Germinal center (tissue), 1 donor: Measurements from ENCODE around the gene FMNL2.
"Not testable (repeated sequence)": the region's sequence is repeated elsewhere in the genome, so short reads cannot be mapped to it uniquely, and the experiment has no call there.

Experiments
- DNase-seq: peaks from one replicate; pipeline ENCODE4 v3.0.0; 2012; ENCODE audit warnings: mixed read lengths, low spot score

Gene FMNL2

GRCh38 chr2:152497481-152498052 lies 162.6 kb downstream of the FMNL2 start:
- DNase-seq, result no peak

- DNase-seq, result no peak
These were observed 164.4 kb downstream of the FMNL2 start for GRCh38 chr2:152499331-152499816.

- DNase-seq, result peak; percentile 30
These were observed 165.1 kb downstream of the FMNL2 start for GRCh38 chr2:152499896-152500735.

GRCh38 chr2:152500772-152501171 lies 165.8 kb downstream of the FMNL2 start:
- no peak for DNase-seq

DNA sequence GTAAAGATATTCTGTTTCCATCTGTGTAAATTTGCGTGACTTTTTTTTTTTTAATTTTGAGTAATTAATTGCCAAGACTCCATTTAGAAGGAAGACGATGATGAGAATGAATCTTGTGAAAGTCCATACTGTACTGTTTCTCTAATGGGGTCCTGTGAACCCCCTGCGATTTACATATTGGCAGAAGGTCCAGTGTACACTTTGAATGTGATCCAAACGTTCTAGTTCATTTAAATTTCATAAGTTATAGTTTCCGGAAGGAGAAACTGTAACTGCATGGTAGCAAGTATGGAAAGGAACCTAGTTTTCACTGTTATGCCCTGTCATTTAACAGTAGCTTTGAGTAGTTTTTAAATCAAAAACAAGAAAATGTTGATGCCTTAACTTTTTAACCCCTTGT lies 166.7 kb downstream of the FMNL2 start:
- DNase-seq, result no peak

DNA sequence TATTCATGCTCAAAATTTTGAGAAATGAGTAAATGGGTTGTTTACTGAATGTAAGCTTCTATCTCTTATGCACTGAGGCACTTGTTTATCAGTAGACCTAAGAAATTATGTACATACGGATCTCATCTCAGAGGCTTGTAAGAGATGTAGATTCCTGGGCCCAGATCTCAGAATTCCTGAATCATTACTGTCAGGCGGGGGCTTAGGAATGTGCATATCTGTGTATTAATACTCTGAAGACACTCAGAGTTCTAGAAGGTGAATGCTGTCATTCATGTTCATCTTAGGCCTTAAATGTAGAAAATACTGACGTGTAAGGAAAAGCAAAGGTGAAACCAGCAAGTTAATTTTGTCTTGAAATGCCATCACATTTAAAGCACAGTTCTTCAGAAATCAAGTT lies 169.6 kb downstream of the FMNL2 start:
- DNase-seq, result no peak

DNA sequence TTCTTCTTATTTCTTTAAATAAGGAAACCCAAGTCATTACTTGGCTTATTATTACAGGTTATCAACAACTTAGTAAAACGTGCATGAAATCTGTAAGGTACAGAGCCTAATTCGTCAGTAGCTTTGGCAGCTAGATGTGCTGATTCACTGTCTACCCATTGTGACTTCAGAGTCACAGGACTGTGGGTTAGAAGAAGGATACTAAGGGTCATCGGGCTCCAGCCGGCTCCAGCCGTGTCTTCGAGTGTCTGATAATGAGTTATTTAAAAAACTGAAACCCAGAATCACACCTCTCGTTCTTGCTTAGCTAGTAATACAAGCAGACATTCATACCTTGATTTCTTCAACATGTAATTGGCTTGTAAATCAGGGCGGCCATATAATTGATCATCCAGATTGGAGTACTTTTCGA lies 170.5 kb downstream of the FMNL2 start:
- DNase-seq, result no peak

DNA sequence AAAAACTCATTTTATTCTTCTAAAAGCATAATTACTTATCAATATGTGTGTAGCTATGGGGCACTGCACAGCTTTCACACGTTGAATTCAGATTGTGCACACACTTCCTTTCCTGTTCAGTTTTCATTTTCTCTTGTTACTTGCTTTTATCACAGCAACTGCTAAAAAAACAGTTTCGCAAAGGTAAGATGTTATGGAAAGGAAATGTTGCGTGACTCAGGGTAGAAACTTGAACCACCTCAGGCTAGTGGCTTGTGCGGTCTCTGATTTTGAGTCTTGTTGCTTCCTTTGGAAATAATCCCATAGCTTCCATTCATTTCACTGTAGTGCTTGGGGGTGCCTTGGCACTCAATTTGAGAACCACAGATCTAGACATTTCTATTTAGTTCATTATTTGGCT lies 171.9 kb downstream of the FMNL2 start:
- no peak for DNase-seq

DNA sequence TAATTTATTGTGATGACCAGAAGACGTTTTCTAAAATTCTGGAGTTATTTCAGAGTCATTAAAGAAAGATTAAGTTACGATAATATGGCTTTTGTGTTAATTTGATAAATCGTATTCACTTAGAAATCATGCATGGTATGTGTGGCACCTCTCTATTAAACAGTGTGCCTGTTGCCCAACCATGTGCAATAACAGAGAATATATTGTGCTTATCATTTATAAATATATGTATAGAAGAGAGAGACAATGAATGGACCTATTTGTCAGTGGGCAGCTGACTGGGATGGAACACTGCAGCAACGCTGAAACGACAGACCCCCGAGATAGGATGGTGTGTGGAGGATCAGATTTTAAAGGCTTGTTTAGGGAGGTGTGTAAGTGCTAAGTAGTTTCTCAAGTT lies 172.9 kb downstream of the FMNL2 start:
- no peak for DNase-seq

GRCh38 chr2:152508446-152508845 lies 173.5 kb downstream of the FMNL2 start:
- DNase-seq, result no peak

- DNase-seq, result no peak
These were observed 175.0 kb downstream of the FMNL2 start for GRCh38 chr2:152509772-152510491.

GRCh38 chr2:152510621-152511020 lies 175.6 kb downstream of the FMNL2 start:
- DNase-seq, result no peak

DNA sequence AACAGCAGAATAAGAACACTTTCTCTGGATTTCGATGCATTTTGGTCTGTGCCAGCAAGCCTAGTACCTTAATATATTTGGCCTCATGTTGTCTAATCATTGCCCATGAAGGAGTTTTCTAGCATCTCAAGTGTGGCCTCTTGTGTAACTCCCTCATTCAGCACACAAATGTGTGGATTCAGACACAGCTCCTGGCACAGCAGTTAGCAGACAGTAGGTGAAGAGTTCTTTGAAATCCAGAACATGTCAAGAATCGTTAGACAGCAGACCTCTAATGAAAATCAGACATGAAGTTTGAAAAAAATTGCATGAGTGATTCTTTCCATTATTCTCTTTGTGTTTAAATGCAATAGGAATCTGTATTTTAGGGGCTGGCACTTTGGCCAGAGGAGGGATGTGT lies 177.0 kb downstream of the FMNL2 start:
- DNase-seq, result no peak

- DNase-seq, result no peak
These were observed 178.1 kb downstream of the FMNL2 start for GRCh38 chr2:152513029-152513428.

GRCh38 chr2:152513681-152514080 lies 178.7 kb downstream of the FMNL2 start:
- DNase-seq, result no peak

GRCh38 chr2:152518034-152518433 lies 183.1 kb downstream of the FMNL2 start:
- DNase-seq, result no peak

DNA sequence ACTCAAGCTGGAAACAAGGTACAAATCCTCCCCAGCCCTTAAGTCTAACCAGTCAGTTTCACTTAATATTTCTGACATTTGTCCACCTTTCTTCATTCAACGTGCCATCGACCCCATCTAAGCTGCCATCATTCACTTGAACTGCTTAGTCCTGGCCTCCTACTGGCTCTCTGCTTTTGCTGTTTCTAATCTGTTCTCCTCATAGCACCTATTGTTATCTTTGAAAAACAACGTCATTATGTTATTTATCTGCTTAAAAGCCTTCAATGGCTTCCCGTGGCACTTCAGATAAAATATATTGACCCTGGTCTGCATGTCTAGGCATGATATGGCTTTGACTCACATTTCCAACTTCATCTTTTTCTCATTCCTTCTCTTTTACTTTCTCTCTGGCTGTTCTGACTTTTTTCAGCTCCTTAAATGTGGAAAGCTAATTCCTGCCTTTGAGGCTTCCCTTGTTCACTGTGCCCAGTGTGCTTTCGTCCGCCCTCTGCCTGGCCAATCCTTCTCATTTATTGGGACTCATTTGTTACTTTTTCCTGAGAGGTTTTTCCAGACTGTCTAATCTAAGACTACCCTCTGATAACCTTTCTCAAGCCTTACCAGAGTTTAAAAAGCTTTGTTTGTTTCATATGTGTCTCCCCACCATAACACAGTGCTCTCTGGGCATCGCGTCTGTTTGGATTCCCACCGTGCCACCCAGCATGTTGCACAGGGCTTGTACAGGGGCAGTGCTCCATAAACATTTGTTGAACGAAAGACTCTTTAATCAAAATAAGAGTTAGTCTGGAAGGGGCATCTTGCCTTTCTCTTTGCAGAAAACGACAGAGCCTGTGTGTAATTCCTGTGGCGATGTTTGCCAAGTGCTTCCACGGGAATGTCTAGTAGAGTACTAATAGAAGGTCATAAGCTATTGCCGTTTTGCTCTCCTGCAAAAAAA lies 183.9 kb downstream of the FMNL2 start:
- no peak for DNase-seq

DNA sequence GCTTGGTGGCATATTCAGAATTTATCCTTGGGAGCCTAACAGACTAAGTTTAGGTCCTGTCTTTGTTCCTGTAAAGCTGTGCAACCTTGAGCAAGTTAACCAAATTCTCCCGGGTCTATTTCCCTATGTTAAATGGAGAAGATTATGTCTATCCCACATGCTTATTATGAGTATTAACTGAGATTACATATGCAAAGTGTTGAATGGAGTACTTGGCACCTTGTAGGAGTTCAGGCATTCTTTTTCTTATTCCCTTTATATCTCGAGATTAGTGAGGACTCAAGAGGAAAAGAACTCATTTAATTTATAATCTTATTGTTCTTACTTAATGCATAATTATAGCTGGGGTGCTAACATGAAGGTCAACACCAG lies 184.6 kb downstream of the FMNL2 start:
- DNase-seq, result no peak

GRCh38 chr2:152520759-152521158 lies 185.8 kb downstream of the FMNL2 start:
- DNase-seq, result no peak

DNA sequence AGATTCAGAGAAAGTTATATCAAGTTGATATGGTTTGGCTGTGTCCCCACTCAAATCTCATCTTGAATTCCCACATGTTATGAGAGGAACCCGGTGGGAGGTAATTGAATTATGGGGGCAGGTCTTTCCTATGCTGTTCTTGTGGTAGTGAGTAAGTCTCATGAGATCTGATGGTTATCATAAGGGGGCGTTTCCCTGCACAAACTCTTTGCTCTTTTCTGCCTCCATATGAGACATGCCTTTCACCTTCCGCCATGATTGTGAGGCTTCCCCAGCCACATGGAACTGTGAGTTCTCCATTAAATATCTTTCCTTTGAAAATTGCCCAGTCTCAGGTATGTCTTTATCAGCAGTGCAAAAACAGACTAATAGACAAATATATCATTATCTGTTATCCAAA lies 187.5 kb downstream of the FMNL2 start:
- not testable (repeated sequence) for DNase-seq

- DNase-seq, result no peak
These were observed 188.1 kb downstream of the FMNL2 start for GRCh38 chr2:152523091-152523490.

DNA sequence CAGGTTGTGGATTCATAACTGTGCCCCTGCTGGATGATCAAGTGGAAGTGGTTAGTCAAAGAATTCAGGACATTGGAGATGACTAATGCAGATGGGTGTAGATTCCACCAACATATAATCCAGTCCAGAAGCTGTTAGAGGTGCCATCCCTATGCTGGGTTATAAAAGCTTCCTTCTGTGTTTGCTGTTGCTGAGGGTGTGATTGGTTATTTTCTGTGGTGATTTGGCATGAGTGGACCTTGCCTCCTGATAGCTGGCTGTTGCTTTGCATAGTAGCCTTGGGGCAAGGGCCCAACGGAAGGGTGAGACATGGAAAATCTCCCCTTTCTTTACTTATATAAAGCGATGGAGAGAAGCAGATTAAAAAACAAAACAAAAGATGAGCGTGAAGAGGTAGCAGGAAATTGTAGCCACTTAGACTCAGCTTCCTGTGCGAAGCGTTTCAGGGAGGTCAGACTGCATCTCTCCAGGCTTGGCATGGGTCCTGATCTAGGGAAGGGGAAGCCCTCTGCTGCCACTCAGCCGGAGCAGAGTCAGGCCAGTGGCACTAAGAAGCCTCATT lies 190.4 kb downstream of the FMNL2 start:
- no peak for DNase-seq
